HepG2 (cell line): ENCODE measurements around the gene ULK4. TPM values are rescaled to one million over a fixed set of nuclear protein-coding genes. Genes with fewer than 3 reads are reported as not detected.

Experiments used
- ATAC-seq: fragments of 200-7000 bp; cut with Tn5 transposase; 3 replicates; pipeline ENCODE4 v1.9.1; 2020; ENCODE audit warnings: mild to moderate bottlenecking, moderate library complexity
- BruUV-seq: library from RNA; stranded (reverse); fragments of 400-500 nt; replicated peaks from 2 replicates; lab custom pipeline; 2021; lab: Mats Ljungman, UMichigan
- CTCF ChIA-PET: fragments of 300-600 bp; formaldehyde crosslinking; extraction: SDS; loops from one replicate; lab custom pipeline; 2021; ENCODE audit warnings: low total read pairs, inconsistent platforms, low intra/inter-chr PET ratio; lab: Yijun Ruan, JAX
- POLR2A ChIA-PET: fragments of 350-600 bp; sonication (Branson Sonifier 250); formaldehyde crosslinking; loops from one replicate; lab custom pipeline; 2020; ENCODE audit warnings: antibody characterized with exemption, inconsistent platforms; lab: Yijun Ruan, JAX
- DNase-seq: peaks from one replicate; pipeline ENCODE4 v3.0.0-alpha.2; 2015; ENCODE audit warnings: low spot score
- FAIRE-seq: peaks from 3 replicates; lab custom pipeline; 2011; peaks lifted over from hg19 to GRCh38; lab: Jason Lieb, UNC
- H2AFZ ChIP-seq: one replicate; pipeline ENCODE4 v1.6.1; 2011; ENCODE audit warnings: low read length, inconsistent platforms
- H3K27ac ChIP-seq: fragments of 300-600 bp; 3 replicates; pipeline ENCODE4 v1.8.0; 2011; ENCODE audit warnings: mixed run types, mild to moderate bottlenecking, mixed read lengths, low read length, inconsistent platforms; ENCODE audit not compliant: insufficient read depth; ENCODE audit errors: extremely low read length
- H3K27me3 ChIP-seq, 2 experiments: fragments of 200-600 bp in 1 of 2; 2 replicates in 1 of 2; 3 replicates in 1 of 2; pipeline versions ENCODE4 v1.6.0 to v1.8.0; 2011; ENCODE audit warnings: low read length in 2 of 2, mild to moderate bottlenecking in 2 of 2, moderate library complexity in 2 of 2, inconsistent platforms in 1 of 2; ENCODE audit not compliant: insufficient read depth in 2 of 2, control insufficient read depth in 1 of 2
- H3K36me3 ChIP-seq, 2 experiments: fragments of 200-600 bp in 1 of 2; replicated peaks in 1 of 2; 2 replicates in 1 of 2; 3 replicates in 1 of 2; pipeline versions ENCODE4 v1.5.1 to v1.8.0; 2011; ENCODE audit warnings: low read length in 2 of 2, inconsistent platforms in 1 of 2; ENCODE audit not compliant: insufficient read depth in 2 of 2, control insufficient read depth in 1 of 2
- H3K4me1 ChIP-seq: 2 replicates; pipeline ENCODE4 v1.5.1; 2012; ENCODE audit warnings: low read length, inconsistent platforms; ENCODE audit not compliant: insufficient read depth
- H3K4me2 ChIP-seq: 2 replicates; pipeline ENCODE4 v1.6.0; 2011; ENCODE audit warnings: low read depth, low read length, inconsistent platforms
- H3K4me3 ChIP-seq, 3 experiments: fragments of 200-600 bp in 1 of 3; sonication (generic), shearing (Covaris generic) in 1 of 3; replicated peaks in 1 of 3; 2 replicates each; pipeline ENCODE4 v1.5.1; 2011 to 2016; ENCODE audit warnings: low read length in 3 of 3, inconsistent platforms in 2 of 3, low read depth in 2 of 3, mild to moderate bottlenecking in 2 of 3, control low read depth in 1 of 3, mixed read lengths in 1 of 3; ENCODE audit not compliant: insufficient read depth in 1 of 3
- H3K79me2 ChIP-seq: one replicate; pipeline ENCODE4 v1.6.1; 2011; ENCODE audit warnings: low read length, inconsistent platforms; ENCODE audit not compliant: insufficient read depth
- H3K9ac ChIP-seq: 2 replicates; pipeline ENCODE4 v1.6.0; 2011; ENCODE audit warnings: mild to moderate bottlenecking, low read depth, low read length, inconsistent platforms; ENCODE audit not compliant: insufficient read depth
- H3K9me3 ChIP-seq: 2 replicates; pipeline ENCODE4 v1.5.1; 2012; ENCODE audit warnings: mild to moderate bottlenecking, low read length
- H4K20me1 ChIP-seq: 2 replicates; pipeline ENCODE4 v1.6.0; 2011; ENCODE audit warnings: inconsistent platforms, mild to moderate bottlenecking, low read length, moderate library complexity; ENCODE audit not compliant: insufficient read depth
- CHD2 ChIP-seq: IDR thresholded peaks from 2 replicates; pipeline ENCODE4 v1.6.1; 2011; ENCODE audit warnings: low read depth, low read length, improper control_type of control experiment
- FOXO4 ChIP-seq: sonication (generic); formaldehyde crosslinking; conservative IDR thresholded peaks from 2 replicates; pipeline ENCODE4 v1.8.1; 2023; ENCODE audit warnings: missing genetic modification reagents
- HES4 ChIP-seq: sonication (generic); formaldehyde crosslinking; IDR thresholded peaks from 2 replicates; pipeline ENCODE4 v1.9.0; 2021; ENCODE audit warnings: mild to moderate bottlenecking, missing genetic modification reagents, borderline replicate concordance
- KLF13 ChIP-seq: sonication (generic); formaldehyde crosslinking; IDR thresholded peaks from 2 replicates; pipeline ENCODE4 v1.4.0; 2020; ENCODE audit warnings: mild to moderate bottlenecking, missing genetic modification reagents
- MTF2 ChIP-seq: sonication (generic); formaldehyde crosslinking; IDR thresholded peaks from 2 replicates; pipeline ENCODE4 v1.5.0; 2020; ENCODE audit warnings: missing genetic modification reagents, borderline replicate concordance
- NONO ChIP-seq, 2 experiments: fragments of 450-650 bp in 1 of 2; sonication (generic) in 1 of 2; formaldehyde crosslinking in 1 of 2; IDR thresholded peaks in 1 of 2; conservative IDR thresholded peaks in 1 of 2; 2 replicates each; pipeline versions ENCODE4 v1.6.1 to v1.8.0; 2017 to 2022; ENCODE audit warnings: mild to moderate bottlenecking in 1 of 2, missing genetic modification reagents in 1 of 2, moderate library complexity in 1 of 2
- U2AF1 ChIP-seq: fragments of 200-400 bp; formaldehyde crosslinking; optimal IDR thresholded peaks from 2 replicates; pipeline ENCODE3; 2017; ENCODE audit warnings: mild to moderate bottlenecking, low read depth, low read length
- ZNF432 ChIP-seq: sonication (generic); formaldehyde crosslinking; IDR thresholded peaks from 2 replicates; pipeline ENCODE4 v1.5.0; 2020; ENCODE audit warnings: missing genetic modification reagents, mild to moderate bottlenecking, borderline replicate concordance
- ZNF644 ChIP-seq: IDR thresholded peaks from 2 replicates; pipeline ENCODE4 v1.6.1; 2016; ENCODE audit warnings: low read depth
- ZNF740 ChIP-seq: sonication (generic); formaldehyde crosslinking; IDR thresholded peaks from 2 replicates; pipeline ENCODE4 v1.4.0; 2020; ENCODE audit warnings: missing genetic modification reagents
- WGBS: methylation state at CpG from one replicate; pipeline ENCODE4 v1.1.6; 2017; ENCODE audit warnings: low lambda C conversion rate; 5-methylcytosine and 5-hydroxymethylcytosine counted together
- in situ Hi-C: cut with HindIII; loops from 2 replicates; pipeline ENCODE4 v1.10.0; 2017; ENCODE audit warnings: low pct_unique_long_range_greater_than_20kb; ENCODE audit not compliant: extremely low pct_ligation_motif_present
- intact Hi-C: fragments of 100-400 bp; cut with micrococcal nuclease; formaldehyde crosslinking; loops from one replicate; pipeline ENCODE4 v1.10.0; 2022; ENCODE audit not compliant: unreplicated experiment
- polyA plus RNA-seq, 8 experiments: library from polyadenylated mRNA; depleted of rRNA in 3 of 8; stranded (reverse) in 7 of 8; unstranded in 1 of 8; fragments of >200 nt; fragmentation: Illumina TruSeq in 4 of 8; extraction: Trizol in 4 of 8; gene quantifications; 2 replicates each; pipeline versions ENCODE4 v1.2.1 to v1.2.3, GENCODE V29; 2011 to 2016; ENCODE audit warnings: low read depth in 4 of 8, missing spikeins in 1 of 8, mixed read lengths in 1 of 8; ENCODE audit not compliant: insufficient read depth in 1 of 8
- total RNA-seq, 5 experiments: library from RNA; depleted of rRNA; stranded (reverse); fragments of >200 nt; fragmentation: Illumina TruSeq; extraction: Trizol; gene quantifications; 2 replicates each; pipeline ENCODE4 v1.2.3, GENCODE V29; 2016; ENCODE audit warnings: low read depth in 1 of 5

The ULK4 gene
- total and polyA plus RNA-seq, 2 of the 13 experiments (the other 11 are each of a cell fraction or from before 2014, with no cell fraction given) = 6.7 to 11.8 TPM

GRCh38 chr3:41872157-41872556, 89.7 kb downstream of the ULK4 start:
- no peaks in the 10 kb centered on the region for H3K9me3 ChIP-seq
- no peak for TF ChIP-seq U2AF1
- TF ChIP-seq ZNF644 = no peak
- no peak for TF ChIP-seq MTF2 (CRISPR knock-in tag)
- TF ChIP-seq HES4 = no peak
- TF ChIP-seq ZNF432 = no peak
- no peak for TF ChIP-seq FOXO4 (CRISPR knock-in tag)
- TF ChIP-seq KLF13 (CRISPR knock-in tag) = no peak
- no peak for TF ChIP-seq NONO (IDR thresholded peaks at IDR 0.05)
- no peak for TF ChIP-seq NONO (CRISPR knock-in tag; conservative IDR thresholded peaks at IDR 0.05)
- TF ChIP-seq ZNF740 = no peak
- TF ChIP-seq CHD2 = no peak
- no peak for DNase-seq
- BruUV-seq = no TSS peak
- no peaks in the 10 kb centered on the region for H3K4me1 ChIP-seq
- in situ Hi-C loops = loop anchor here (10.0 kb wide), 1 partner anchor 1547 kb away; no protein-coding TSS in a partner anchor
- H3K4me3 ChIP-seq = no peak overlapping the region
- WGBS = 100% methylated on average over 1 of the region's 1 CpG
- H4K20me1 ChIP-seq = no peaks in the 10 kb centered on the region
- intact Hi-C loops = no loop called here
- CTCF ChIA-PET = no interaction called here
- FAIRE-seq = no peak
- no peaks in the 10 kb centered on the region for H3K36me3 ChIP-seq
- no peak overlapping the region for H3K27ac ChIP-seq
- ATAC-seq = no peak
- H3K79me2 ChIP-seq = no peaks in the 10 kb centered on the region
- no peak overlapping the region for H3K4me2 ChIP-seq
- no peaks in the 10 kb centered on the region for H3K27me3 ChIP-seq
- H3K9ac ChIP-seq = no peak overlapping the region
- no peak overlapping the region for H2AFZ ChIP-seq
- POLR2A ChIA-PET = no interaction called here
